Cardiac fibroblast (primary cell): ENCODE measurements around the gene CD8B2.
"Not testable (repeated sequence)": the region's sequence is repeated elsewhere in the genome, so short reads cannot be mapped to it uniquely, and the experiment has no call there.

ENCODE experiments used
- DNase-seq, 2 donors: peaks; one replicate each; pipeline versions ENCODE4 v3.0.0 to v3.0.0-alpha.2; 2010; ENCODE audit warnings: low read depth in 2 of 2
- H3K4me3 ChIP-seq, 2 donors: replicated peaks in 1 of 2; 1 replicate in 1 of 2; 2 replicates in 1 of 2; pipeline ENCODE4 v1.5.1; 2011; ENCODE audit warnings: low read depth in 2 of 2, low read length in 2 of 2, mild to moderate bottlenecking in 2 of 2, moderate library complexity in 1 of 2
- CTCF ChIP-seq: IDR thresholded peaks from one replicate; pipeline ENCODE4 v1.5.1; 2011; ENCODE audit warnings: low read depth, mild to moderate bottlenecking, low read length, inconsistent platforms

The CD8B2 gene

GRCh38 chr2:106563195-106563594 is 76.0 kb downstream of the CD8B2 start:
- no peak for TF ChIP-seq CTCF
- H3K4me3 ChIP-seq, result no peak overlapping the region
- no peak for DNase-seq

- H3K4me3 ChIP-seq, result no peak overlapping the region
- DNase-seq, result no peak
- TF ChIP-seq CTCF, result no peak
These were observed 78.4 kb downstream of the CD8B2 start for GRCh38 chr2:106565599-106565998.

- H3K4me3 ChIP-seq, result no peak overlapping the region
- no peak for TF ChIP-seq CTCF
- DNase-seq, result no peak
These were observed 78.9 kb downstream of the CD8B2 start for GRCh38 chr2:106566050-106566449.

GRCh38 chr2:106566484-106566883 is 79.3 kb downstream of the CD8B2 start:
- H3K4me3 ChIP-seq, DNase-seq: not testable (repeated sequence)

GRCh38 chr2:106570316-106570715 is 83.2 kb downstream of the CD8B2 start:
- H3K4me3 ChIP-seq, result no peak overlapping the region
- no peak for DNase-seq
- no peak for TF ChIP-seq CTCF
